Liver (tissue), 9 donors: ENCODE measurements around the gene IRAK1. TPM values are rescaled to one million over a fixed set of nuclear protein-coding genes. Genes with fewer than 3 reads are reported as not detected.
A peak's percentile ranks its signal among the peaks of the same experiment; 100 is the strongest.

Source experiments
- DNase-seq: peaks from one replicate; pipeline ENCODE4 v3.0.0-alpha.2; 2017; ENCODE audit warnings: low spot score
- H3K27ac ChIP-seq, 2 donors: one replicate each; pipeline ENCODE4 v1.7.0; 2013; ENCODE audit warnings: inconsistent platforms in 2 of 2, low read length in 2 of 2, control low read depth in 1 of 2, low read depth in 1 of 2, mild to moderate bottlenecking in 1 of 2
- H3K27me3 ChIP-seq, 4 donors: one replicate each; pipeline versions ENCODE4 v1.6.1 to v1.7.0; 2013; ENCODE audit warnings: low read length in 3 of 4, inconsistent platforms in 1 of 4, mild to moderate bottlenecking in 1 of 4, moderate library complexity in 1 of 4; ENCODE audit not compliant: control insufficient read depth in 4 of 4, insufficient read depth in 4 of 4
- H3K36me3 ChIP-seq, 4 donors: one replicate each; pipeline versions ENCODE4 v1.6.1 to v1.7.0; 2013; ENCODE audit warnings: low read length in 3 of 4, mild to moderate bottlenecking in 3 of 4, low read depth in 1 of 4, moderate library complexity in 1 of 4; ENCODE audit not compliant: control insufficient read depth in 4 of 4, insufficient read depth in 3 of 4
- H3K4me1 ChIP-seq, 4 donors: one replicate each; pipeline versions ENCODE4 v1.6.1 to v1.7.0; 2013; ENCODE audit warnings: low read length in 3 of 4, mild to moderate bottlenecking in 3 of 4, moderate library complexity in 1 of 4; ENCODE audit not compliant: control insufficient read depth in 4 of 4, insufficient read depth in 4 of 4
- H3K4me3 ChIP-seq, 3 donors: one replicate each; pipeline versions ENCODE4 v1.6.1 to v1.7.0; 2013; ENCODE audit warnings: low read length in 3 of 3, control low read depth in 1 of 3, low read depth in 1 of 3, mild to moderate bottlenecking in 1 of 3
- H3K9ac ChIP-seq, 2 donors: one replicate each; pipeline ENCODE4 v1.7.0; 2013; ENCODE audit warnings: low read length in 2 of 2, mild to moderate bottlenecking in 2 of 2, moderate library complexity in 2 of 2, control low read depth in 1 of 2, low read depth in 1 of 2
- H3K9me3 ChIP-seq, 4 donors: one replicate each; pipeline versions ENCODE4 v1.6.1 to v1.7.0; 2013; ENCODE audit warnings: low read length in 3 of 4; ENCODE audit not compliant: control insufficient read depth in 4 of 4
- ATF3 ChIP-seq: IDR thresholded peaks from 2 replicates; pipeline ENCODE4 v1.6.1; 2016; ENCODE audit warnings: antibody characterized with exemption
- EGR1 ChIP-seq, 2 donors: IDR thresholded peaks; 2 replicates each; pipeline ENCODE4 v1.6.1; 2016 to 2018; ENCODE audit warnings: antibody characterized with exemption in 2 of 2, low read depth in 2 of 2
- FOXA1 ChIP-seq: IDR thresholded peaks from 2 replicates; pipeline ENCODE4 v1.6.1; 2016; ENCODE audit warnings: antibody characterized with exemption
- FOXA2 ChIP-seq: IDR thresholded peaks from 2 replicates; pipeline ENCODE4 v1.6.1; 2016; ENCODE audit warnings: antibody characterized with exemption
- GABPA ChIP-seq, 2 donors: IDR thresholded peaks in 1 of 2; conservative IDR thresholded peaks in 1 of 2; 2 replicates each; pipeline ENCODE4 v1.6.1; 2016; ENCODE audit warnings: antibody characterized with exemption in 2 of 2, mild to moderate bottlenecking in 1 of 2, moderate library complexity in 1 of 2
- JUND ChIP-seq, 2 donors: IDR thresholded peaks; 2 replicates each; pipeline ENCODE4 v1.6.1; 2016; ENCODE audit warnings: antibody characterized with exemption in 2 of 2
- MAX ChIP-seq: IDR thresholded peaks from 2 replicates; pipeline ENCODE4 v1.6.1; 2016; ENCODE audit warnings: antibody characterized with exemption
- NR2F2 ChIP-seq: IDR thresholded peaks from 2 replicates; pipeline ENCODE4 v1.6.1; 2016; ENCODE audit warnings: antibody characterized with exemption
- RAD21 ChIP-seq, 2 donors: IDR thresholded peaks; 2 replicates each; pipeline ENCODE4 v1.6.1; 2016; ENCODE audit warnings: antibody characterized with exemption in 2 of 2, mild to moderate bottlenecking in 2 of 2
- RXRA ChIP-seq, 2 donors: IDR thresholded peaks; 2 replicates each; pipeline ENCODE4 v1.6.1; 2017 to 2018; ENCODE audit warnings: antibody characterized with exemption in 2 of 2, mild to moderate bottlenecking in 1 of 2
- TAF1 ChIP-seq: conservative IDR thresholded peaks from 2 replicates; pipeline ENCODE4 v1.6.1; 2016; ENCODE audit warnings: antibody characterized with exemption, mild to moderate bottlenecking
- YY1 ChIP-seq: IDR thresholded peaks from 2 replicates; pipeline ENCODE4 v1.6.1; 2016; ENCODE audit warnings: antibody characterized with exemption, mild to moderate bottlenecking
- WGBS: extraction: QIAGEN DNeasy Blood & Tissue Kit; methylation state at CpG from one replicate; pipeline ENCODE4 v1.1.7; 2013; 5-methylcytosine and 5-hydroxymethylcytosine counted together
- polyA plus RNA-seq, 2 donors: library from polyadenylated mRNA; stranded (reverse) in 1 of 2; unstranded in 1 of 2; fragments of 200-250 nt in 1 of 2; fragments of >200 nt in 1 of 2; fragmentation: Nextera tagmentation in 1 of 2; extraction: Ambion mirVana in 1 of 2; gene quantifications; one replicate each; pipeline versions ENCODE4 v1.2.1 to v1.2.3, GENCODE V29; 2013 to 2015
- total RNA-seq, 2 donors: library from RNA; depleted of rRNA; stranded (reverse); fragments of >200 nt; gene quantifications; one replicate each; pipeline ENCODE4 v1.2.3, GENCODE V29; 2014
- TF ChIP-seq, protein P1 (sequence below): IDR thresholded peaks from 2 replicates; pipeline ENCODE4 v1.6.1; 2016; ENCODE audit warnings: antibody characterized with exemption, mild to moderate bottlenecking
- TF ChIP-seq, protein P2 (sequence below): IDR thresholded peaks from 2 replicates; pipeline ENCODE4 v1.6.1; 2016; ENCODE audit warnings: antibody characterized with exemption
- donor health status: healthy.
- donor health status: healthy.
- donor health status: healthy.
- donor health status: healthy.
- donor health status: healthy.

IRAK1 gene
- total and polyA plus RNA-seq, 4 donors: 17.6 to 55.8 (median 27.4) TPM

DNA sequence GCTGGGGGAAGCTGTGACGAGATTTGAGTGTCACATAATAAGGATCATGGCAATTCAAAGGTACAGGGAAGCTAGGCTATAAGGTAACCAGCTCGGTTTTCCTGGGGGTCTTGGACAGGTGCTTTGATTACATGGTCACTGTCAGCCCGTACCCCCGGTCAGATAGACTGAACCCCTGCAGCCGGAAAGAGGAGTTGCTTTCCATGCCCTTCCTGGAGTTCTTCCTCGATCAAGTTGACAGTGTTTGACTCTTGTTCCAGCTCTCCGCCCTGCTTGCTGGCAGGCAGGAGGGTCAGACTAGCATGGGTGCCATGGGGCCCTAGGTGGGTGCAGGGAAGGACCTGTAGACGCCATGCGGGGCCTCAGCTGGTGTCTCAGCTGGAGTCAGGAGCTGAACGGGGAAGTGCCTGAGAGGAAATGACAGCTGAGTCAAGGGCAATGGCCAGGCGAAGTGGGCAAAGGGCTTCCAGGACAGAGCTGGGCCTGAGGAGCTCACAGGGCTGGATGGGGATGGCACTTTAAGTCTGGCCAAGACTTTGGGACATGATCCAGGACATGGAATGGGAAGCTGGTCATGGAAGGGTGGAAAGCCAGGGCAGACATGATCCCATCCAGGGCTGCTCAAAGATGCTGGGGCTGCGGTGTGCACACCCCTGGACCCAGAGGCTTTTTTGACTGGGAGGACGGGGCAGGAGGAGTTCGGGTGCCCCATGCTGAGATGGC lies 45.5 kb downstream of the IRAK1 start:
- WGBS: 58% methylated on average over 14 of the region's 14 CpGs
- Histone ChIP-seq H3K9ac (peak overlapping the region in 1 of 2 donors; percentile 41), H3K36me3 (no peaks in the 10 kb centered on the region), H3K27ac (peak overlapping the region; percentile 72 to 95), H3K9me3 (no peaks in the 10 kb centered on the region), H3K27me3 (no peaks in the 10 kb centered on the region), H3K4me3 (no peak overlapping the region), H3K4me1 (peaks cover 6 to 30% (median 26%) of the 10 kb centered on the region in 4 donors)
- no peak for DNase-seq
- TF ChIP-seq RXRA (IDR thresholded peaks at IDR 0.05) (peak in 1 of 2 donors; percentile 10), MAX (no peak), TAF1 (no peak), EGR1 (IDR thresholded peaks at IDR 0.05; ENCODE audit: low read depth in 2 of 2) (no peak), FOXA1 (no peak), YY1 (no peak)
- TF ChIP-seq, protein P1, sequence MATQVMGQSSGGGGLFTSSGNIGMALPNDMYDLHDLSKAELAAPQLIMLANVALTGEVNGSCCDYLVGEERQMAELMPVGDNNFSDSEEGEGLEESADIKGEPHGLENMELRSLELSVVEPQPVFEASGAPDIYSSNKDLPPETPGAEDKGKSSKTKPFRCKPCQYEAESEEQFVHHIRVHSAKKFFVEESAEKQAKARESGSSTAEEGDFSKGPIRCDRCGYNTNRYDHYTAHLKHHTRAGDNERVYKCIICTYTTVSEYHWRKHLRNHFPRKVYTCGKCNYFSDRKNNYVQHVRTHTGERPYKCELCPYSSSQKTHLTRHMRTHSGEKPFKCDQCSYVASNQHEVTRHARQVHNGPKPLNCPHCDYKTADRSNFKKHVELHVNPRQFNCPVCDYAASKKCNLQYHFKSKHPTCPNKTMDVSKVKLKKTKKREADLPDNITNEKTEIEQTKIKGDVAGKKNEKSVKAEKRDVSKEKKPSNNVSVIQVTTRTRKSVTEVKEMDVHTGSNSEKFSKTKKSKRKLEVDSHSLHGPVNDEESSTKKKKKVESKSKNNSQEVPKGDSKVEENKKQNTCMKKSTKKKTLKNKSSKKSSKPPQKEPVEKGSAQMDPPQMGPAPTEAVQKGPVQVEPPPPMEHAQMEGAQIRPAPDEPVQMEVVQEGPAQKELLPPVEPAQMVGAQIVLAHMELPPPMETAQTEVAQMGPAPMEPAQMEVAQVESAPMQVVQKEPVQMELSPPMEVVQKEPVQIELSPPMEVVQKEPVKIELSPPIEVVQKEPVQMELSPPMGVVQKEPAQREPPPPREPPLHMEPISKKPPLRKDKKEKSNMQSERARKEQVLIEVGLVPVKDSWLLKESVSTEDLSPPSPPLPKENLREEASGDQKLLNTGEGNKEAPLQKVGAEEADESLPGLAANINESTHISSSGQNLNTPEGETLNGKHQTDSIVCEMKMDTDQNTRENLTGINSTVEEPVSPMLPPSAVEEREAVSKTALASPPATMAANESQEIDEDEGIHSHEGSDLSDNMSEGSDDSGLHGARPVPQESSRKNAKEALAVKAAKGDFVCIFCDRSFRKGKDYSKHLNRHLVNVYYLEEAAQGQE: no peak

GRCh38 chrX:153973127-153974002 lies 46.3 kb downstream of the IRAK1 start:
- Histone ChIP-seq H3K4me1 (peaks cover 13 to 38% (median 34%) of the 10 kb centered on the region in 4 donors), H3K27ac (peak overlapping the region; percentile 72 to 95), H3K27me3 (no peaks in the 10 kb centered on the region), H3K36me3 (no peaks in the 10 kb centered on the region), H3K9ac (peak overlapping the region; percentile 43 to 50), H3K4me3 (peak overlapping the region; percentile 75 to 81 (median 81)), H3K9me3 (no peaks in the 10 kb centered on the region)
- DNase-seq: no peak
- WGBS: 30% methylated on average over 20 of the region's 20 CpGs
- TF ChIP-seq EGR1 (IDR thresholded peaks at IDR 0.05; ENCODE audit: low read depth in 2 of 2) (no peak), ATF3 (no peak), MAX (no peak), TAF1 (no peak), NR2F2 (no peak), RAD21 (IDR thresholded peaks at IDR 0.05) (no peak), FOXA2 (no peak), GABPA (IDR thresholded peaks at IDR 0.05 in 1 of 2, conservative IDR thresholded peaks at IDR 0.05 in 1 of 2) (no peak), JUND (IDR thresholded peaks at IDR 0.05) (no peak), FOXA1 (no peak), YY1 (no peak), RXRA (IDR thresholded peaks at IDR 0.05) (no peak)
- TF ChIP-seq, protein P2, sequence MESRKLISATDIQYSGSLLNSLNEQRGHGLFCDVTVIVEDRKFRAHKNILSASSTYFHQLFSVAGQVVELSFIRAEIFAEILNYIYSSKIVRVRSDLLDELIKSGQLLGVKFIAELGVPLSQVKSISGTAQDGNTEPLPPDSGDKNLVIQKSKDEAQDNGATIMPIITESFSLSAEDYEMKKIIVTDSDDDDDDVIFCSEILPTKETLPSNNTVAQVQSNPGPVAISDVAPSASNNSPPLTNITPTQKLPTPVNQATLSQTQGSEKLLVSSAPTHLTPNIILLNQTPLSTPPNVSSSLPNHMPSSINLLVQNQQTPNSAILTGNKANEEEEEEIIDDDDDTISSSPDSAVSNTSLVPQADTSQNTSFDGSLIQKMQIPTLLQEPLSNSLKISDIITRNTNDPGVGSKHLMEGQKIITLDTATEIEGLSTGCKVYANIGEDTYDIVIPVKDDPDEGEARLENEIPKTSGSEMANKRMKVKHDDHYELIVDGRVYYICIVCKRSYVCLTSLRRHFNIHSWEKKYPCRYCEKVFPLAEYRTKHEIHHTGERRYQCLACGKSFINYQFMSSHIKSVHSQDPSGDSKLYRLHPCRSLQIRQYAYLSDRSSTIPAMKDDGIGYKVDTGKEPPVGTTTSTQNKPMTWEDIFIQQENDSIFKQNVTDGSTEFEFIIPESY: no peak
- TF ChIP-seq, protein P1: no peak
